NCI-H187 treated with DMSO at 0.1 percent for 48 hours (cell line): Measurements from ENCODE around the gene PRM1.
"Not testable (repeated sequence)": the region's sequence is repeated elsewhere in the genome, so short reads cannot be mapped to it uniquely, and the experiment has no call there.

Source experiments
- DNase-seq: peaks from one replicate; lab custom pipeline; 2025; lab: John Stamatoyannopoulos, UW

PRM1 gene

GRCh38 chr16:11314309-11314894 is 33.3 kb upstream of the PRM1 start:
- no peak for DNase-seq

GRCh38 chr16:11313493-11314308 is 32.6 kb upstream of the PRM1 start:
- DNase-seq = no peak

GRCh38 chr16:11312718-11313492 is 31.8 kb upstream of the PRM1 start:
- DNase-seq = no peak

- no peak for DNase-seq
Observed at GRCh38 chr16:11310997-11311561, 29.9 kb upstream of the PRM1 start.

- DNase-seq = no peak
Observed at GRCh38 chr16:11310634-11310977, 29.5 kb upstream of the PRM1 start.

- no peak for DNase-seq
Observed at GRCh38 chr16:11309895-11310633, 28.9 kb upstream of the PRM1 start.

- no peak for DNase-seq
Observed at GRCh38 chr16:11308493-11309283, 27.6 kb upstream of the PRM1 start.

- DNase-seq = no peak
Observed at GRCh38 chr16:11307639-11308492, 26.7 kb upstream of the PRM1 start.

GRCh38 chr16:11306997-11307638 is 26.0 kb upstream of the PRM1 start:
- DNase-seq = no peak

GRCh38 chr16:11306381-11306780 is 25.3 kb upstream of the PRM1 start:
- DNase-seq = no peak

GRCh38 chr16:11303405-11304138 is 22.4 kb upstream of the PRM1 start:
- DNase-seq = no peak

GRCh38 chr16:11302977-11303376 is 21.8 kb upstream of the PRM1 start:
- DNase-seq = no peak

GRCh38 chr16:11301645-11302501 is 20.7 kb upstream of the PRM1 start:
- no peak for DNase-seq

GRCh38 chr16:11300560-11300892 is 19.4 kb upstream of the PRM1 start:
- DNase-seq = no peak

GRCh38 chr16:11299865-11300559 is 18.9 kb upstream of the PRM1 start:
- no peak for DNase-seq

GRCh38 chr16:11298950-11299547 is 17.9 kb upstream of the PRM1 start:
- DNase-seq = not testable (repeated sequence)
